LoVo (cell line): ENCODE results near the gene FXYD4.

Source experiments
- DNase-seq: peaks from one replicate; pipeline ENCODE4 v3.0.0-alpha.2; 2016; ENCODE audit warnings: low spot score

The FXYD4 gene

DNA sequence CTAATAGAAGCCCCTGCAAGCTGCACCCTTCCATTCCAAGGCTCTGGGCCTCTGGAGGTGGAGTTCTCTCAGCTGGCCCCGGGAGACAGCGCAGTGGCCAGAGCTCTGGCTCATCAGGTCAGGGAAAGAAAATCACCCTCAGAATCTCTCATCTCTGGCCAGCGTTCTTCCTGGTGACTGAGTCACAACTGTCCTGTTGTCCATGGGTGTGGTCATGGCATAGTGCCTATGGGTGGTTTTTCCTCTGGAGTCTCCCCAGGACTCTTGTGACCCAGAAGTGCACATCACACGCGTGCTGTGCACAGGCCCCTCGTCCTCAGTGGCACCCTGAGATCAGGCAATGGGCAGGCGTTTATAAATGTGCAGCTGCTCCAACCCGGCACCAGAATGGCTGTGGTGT, 27.4 kb upstream of the FXYD4 start:
- no peak for DNase-seq

DNA sequence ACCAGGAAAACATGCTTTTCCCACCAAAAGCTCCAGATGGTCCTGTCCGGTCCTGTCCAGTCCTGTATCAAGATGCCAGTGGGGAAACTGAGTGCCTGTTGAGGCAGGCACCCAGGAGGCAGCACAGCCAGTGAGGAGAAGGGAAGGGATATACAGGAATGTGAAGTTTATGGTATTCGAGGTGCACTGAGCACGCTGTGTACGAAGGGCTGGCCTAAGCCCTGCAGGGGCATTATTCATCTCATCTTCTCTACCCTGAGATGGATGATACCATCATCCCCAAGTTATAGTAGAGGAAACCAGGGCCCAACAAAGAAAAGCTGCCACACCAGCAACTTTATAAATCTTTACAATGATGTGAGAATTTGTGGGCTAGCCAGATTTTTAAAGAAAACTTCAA, 23.4 kb upstream of the FXYD4 start:
- no peak for DNase-seq

DNA sequence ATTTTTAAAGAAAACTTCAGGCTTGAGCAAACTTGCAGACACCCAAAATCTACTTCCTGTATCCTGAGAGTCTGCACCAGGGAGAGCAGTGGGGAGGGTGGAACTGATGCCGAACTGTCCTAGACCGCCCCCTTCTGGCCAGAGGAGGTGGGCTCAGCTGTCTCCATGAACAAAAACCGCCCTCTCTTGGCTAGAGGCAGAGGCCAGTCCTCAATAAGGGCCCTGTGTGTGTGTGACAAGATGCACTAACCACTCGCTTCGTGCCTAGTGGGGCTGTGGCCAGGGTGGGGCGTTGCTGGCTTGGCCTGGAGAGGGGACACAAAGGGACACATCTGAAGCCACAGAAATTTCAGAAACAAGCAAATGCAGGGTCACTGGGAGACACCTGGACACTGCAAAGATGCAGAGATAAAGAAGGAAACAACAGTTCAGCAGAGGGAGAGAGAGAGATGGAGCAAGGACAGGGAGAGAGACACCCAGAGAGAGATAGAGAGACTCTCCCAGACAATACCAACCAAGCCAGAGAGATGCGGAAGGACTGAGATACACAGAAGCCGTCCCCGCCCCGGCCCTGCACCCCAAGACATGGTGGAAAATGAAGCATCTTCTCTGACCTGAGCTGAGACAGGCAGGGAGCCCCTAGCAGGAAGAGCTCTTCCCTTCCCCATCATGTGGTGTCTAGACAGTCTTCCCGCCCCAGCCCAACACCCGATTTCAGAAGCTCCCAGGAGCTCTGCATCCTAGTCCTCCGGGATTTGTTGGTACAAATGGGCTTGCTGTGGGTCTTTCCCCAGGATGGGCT, 22.7 kb upstream of the FXYD4 start:
- peak; percentile 80 for DNase-seq

DNA sequence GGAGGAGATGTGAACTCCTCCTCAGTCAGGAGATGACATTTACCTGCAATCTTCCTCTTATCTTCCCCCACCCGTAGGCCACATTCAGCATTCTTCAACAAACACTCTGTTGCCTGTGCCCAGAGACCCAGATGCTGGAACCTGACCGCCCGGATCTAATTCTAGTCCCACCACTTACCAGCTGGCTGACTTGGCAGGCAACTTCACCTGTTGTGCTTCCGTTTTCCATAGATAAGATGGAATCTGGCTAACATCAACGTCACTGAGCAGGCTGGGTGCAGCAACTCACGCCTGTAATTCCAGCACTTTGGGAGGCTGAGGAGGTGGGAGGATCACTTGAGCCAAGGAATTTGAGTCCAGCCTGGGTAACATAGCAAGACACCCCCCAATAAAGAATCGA, 21.3 kb upstream of the FXYD4 start:
- no peak for DNase-seq

DNA sequence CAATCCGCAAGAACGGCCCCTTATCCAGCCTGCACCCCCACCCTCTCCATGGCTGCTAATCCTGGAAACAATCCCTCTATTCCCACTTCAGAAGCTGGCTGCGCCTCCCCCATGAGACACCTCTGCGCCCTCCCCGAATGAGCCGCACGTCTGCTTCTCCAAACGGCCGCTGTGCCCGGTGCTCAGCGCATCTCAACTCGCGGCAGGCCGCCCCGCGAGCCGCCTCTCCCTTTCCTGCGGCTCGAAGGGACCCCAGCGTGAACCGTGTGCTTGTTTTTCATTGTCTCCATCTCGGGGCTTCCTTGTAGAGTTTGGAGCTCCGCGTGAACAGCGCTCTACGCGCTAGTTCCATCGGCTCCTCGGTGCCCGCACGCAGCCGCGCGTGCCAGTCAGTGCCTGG, 20.8 kb upstream of the FXYD4 start:
- no peak for DNase-seq

DNA sequence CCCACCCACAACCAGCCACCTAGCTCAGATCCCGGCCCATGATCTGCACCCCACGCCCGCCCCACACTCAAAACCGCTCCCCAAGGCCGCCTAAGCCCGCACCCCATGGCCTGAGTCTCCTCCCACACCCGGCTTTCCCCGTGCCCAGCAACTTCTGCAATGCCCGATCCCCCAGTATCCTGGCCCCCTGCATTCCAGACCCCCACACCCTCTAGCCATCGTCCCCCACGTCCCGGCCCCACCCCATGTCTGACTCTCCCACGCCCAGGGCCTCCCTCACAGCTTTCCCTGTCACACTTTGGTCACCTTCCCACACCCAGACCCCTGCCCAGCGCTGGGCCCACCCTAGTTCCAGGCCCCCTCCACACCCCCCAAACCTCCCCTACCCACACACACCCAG, 20.1 kb upstream of the FXYD4 start:
- no peak for DNase-seq

DNA sequence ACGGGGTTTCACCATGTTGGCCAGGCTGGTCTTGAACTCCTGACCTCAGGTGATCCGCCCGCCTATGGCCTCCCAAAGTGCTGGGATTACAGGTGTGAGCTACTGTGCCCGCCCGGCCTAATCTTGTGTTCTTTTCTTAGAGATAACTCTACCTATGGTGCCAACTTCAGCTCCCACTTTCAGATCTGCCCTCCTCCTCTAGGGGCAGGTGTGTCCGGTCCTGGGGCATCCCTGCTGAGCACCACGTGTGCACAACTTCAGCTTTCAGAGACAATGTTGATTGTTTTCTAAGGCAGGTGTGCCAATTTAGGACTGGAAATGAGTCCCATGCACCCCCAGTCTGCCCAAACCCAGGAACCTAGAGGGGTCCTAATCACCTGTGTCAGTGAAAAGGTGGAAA, 18.5 kb upstream of the FXYD4 start:
- no peak for DNase-seq

DNA sequence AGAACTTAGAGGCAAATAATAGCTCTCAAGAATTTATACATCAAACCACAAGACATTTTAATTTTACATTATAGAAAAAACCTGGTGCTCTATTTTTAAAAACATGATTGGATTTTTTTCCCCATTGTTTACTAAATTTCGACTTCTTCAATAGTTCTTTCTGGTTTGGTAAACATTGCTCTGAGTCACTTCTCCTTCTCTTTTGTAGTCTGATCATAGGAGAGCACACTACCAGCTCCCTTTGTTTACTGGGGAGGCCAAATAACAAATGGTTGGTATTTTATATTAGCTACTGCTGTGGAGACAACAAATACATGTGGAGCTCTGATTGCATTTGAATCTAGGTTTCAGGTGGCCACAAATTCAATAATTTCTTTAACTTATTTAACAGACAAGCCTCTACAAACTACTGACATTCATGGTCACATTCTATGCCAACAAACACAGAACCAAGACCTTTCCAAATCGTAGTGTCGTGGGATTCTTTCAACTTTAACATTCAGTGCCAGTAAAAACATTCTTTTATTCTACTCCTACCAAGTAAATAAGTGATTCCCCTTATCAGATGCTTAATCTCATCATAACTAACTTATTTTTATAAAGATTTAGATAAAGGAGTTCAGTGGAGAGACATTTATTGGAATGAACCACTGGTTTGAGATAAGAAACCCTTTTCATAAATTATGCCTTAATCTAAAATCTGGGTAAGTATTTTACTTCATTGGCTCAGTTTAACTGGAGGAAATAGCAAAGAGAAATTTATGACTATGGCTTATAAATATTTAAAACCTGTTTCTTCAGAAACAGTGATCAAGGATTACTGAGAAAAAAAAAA, 17.7 kb upstream of the FXYD4 start:
- peak; percentile 26 for DNase-seq

DNA sequence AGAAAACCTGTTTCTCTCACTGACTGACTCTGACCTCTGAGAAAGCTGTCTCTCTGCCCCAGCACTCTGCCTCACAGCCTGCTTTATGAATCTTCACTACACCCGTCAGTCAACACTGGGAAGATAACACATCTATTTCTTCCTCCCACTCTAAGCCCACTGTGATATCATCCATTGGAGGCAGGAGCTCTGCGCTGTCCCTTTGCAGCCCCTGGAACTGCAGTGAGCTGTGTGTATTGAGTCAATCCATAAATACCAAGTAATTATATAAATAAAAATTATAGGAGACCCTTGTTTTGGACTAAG, 17.2 kb upstream of the FXYD4 start:
- no peak for DNase-seq

DNA sequence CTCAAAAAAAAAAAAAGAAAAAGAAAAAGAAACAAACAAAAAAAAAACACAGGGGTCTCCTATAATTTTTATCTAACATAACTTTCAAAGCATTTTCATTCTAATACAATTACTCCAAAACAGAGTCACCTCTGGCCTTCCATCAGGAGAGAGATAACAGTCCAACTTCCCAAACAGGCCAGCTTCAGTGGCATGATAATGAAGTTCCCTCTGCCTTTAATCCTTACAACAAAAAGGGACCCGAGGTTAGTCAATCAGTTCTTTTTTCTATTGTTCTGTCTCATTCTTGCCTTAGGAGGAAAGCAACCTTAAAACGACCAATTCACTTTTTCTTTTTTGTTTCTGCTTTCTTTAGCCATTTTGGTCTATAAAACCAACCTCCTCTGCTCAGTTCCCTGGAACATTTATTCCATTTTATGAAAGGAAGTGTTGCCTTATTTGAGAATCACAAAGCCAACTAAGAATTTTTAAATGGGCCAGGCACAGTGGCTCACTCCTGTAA, 16.5 kb upstream of the FXYD4 start:
- DNase-seq = no peak

DNA sequence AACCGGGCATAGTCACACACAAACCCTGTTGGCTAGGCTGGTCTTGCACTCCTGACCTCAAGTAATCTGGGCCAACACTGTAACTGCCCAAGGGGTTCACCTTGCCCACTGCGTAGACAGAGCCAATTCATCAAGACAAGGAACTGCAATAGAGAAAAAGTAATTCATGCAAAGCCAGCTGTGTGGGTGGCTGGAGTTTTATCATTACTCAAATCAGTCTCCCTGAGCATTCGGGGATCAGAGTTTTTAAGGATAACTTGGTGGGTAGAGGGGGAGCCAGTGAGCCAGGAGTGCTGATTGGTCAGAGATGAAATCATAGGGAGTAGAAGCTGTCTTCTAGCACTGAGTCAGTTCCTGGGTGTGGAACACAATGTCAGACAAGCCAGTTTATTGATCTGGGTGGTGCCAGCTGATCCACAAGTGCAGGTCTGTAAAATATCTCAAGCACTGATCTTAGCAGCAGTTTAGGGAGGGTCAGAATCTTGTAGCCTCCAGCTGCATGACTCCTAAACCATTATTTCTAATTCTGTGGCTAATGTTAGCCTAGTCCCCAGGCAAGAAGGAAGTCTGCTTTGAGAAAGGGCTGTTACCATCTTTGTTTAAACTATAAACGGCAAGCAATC, 15.6 kb upstream of the FXYD4 start:
- peak; percentile 81 for DNase-seq

DNA sequence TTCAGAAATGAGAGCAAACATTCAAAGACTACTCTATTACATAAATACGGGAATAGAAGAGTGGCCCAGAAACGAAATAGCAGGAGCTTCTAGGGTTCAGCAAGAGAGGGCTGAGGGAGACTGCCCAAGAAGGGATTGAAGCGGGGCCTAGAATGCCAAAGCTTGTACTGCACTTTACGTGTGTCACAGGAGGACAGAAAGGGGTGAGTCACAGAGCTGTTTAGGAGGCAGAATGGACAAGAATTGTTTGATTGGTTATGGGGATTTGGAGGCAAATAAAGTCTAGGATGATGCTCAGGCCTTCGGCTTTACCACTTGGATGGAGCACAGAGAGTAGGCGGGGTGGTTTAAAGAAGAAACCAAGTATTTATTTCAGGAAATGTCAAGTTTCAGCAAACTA, 11.3 kb upstream of the FXYD4 start:
- DNase-seq = no peak

DNA sequence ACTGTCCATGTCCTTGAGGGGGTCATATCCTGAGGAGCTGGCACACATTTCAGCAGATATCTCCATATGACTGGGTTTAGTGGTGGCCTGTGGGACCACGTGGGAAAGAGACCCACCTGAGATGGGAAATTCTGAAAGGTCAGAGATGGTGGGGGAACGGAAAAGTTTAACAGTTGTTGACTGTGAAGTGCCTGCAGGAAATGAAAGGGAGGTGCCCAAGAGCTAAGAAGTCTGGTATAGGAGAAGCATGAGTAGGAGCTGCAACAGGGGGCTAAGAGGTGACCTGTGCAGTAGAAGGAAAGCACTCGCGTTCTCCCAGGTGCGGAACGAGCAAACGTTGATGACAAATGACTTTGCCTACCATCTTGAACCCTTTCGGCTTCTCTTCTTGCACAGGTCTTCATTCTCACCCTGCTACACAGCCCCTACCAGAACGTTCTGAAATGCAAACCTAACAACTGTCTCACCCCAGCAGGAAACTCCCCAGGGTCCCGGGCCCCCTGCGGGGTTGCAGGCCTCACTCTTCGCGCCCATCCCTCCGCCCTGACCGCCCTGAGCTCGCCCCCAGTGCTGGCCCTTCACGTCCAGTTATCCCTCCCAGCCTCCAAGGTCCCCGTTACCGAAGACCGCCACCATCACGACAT, 9.8 kb upstream of the FXYD4 start:
- no peak for DNase-seq

DNA sequence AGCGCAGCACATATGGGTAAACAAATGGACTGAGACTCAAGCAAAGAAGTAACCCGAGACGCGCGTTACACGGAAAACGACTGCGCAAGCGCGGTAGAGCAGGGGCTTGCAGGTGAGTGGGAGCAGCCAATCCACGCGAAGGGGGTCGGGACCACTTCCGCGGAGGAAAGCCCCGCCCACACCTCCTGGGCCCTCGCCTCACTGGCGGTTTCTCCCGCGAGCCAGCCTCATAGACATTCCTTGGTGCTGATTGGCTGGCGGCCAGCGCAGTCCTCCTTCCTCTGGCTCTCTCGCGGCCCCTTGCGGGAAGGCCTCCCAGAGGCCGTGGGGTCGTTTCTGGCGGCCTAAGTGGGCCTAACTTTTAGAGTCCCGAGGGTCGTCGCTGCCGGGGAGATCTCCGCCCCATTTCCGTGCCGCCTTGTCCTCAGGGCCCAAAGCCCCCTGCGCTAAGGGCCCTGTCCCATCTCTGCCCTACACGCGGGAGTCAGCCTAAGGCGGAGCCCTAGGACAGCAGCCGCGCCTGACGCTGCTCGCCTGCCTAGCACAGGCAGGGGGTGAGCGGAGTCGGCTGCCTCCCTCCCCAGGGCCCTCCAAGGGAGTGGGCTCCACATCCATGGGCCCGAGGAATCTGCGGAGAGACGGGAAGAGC, 9.1 kb upstream of the FXYD4 start:
- peak; percentile 99 for DNase-seq

DNA sequence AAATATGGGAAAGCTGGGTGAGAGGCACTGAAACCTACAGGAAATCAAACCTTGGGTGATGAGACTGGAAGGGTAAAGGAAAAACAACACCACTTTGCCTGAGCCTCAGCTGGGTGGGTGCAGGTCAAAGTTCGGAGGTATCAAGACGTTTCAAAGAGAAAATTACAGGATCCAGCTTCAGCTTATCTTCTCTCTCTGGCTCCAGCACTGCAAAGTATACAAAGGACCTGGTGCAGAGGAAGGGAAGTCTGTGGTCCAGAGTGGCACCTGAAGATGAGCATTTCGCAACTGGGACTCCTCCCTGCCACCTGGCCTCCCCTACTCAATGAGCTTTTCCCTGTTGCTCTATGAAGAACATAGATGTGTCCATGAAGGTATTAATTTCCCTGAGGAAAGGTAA, 6.4 kb upstream of the FXYD4 start:
- DNase-seq = no peak

DNA sequence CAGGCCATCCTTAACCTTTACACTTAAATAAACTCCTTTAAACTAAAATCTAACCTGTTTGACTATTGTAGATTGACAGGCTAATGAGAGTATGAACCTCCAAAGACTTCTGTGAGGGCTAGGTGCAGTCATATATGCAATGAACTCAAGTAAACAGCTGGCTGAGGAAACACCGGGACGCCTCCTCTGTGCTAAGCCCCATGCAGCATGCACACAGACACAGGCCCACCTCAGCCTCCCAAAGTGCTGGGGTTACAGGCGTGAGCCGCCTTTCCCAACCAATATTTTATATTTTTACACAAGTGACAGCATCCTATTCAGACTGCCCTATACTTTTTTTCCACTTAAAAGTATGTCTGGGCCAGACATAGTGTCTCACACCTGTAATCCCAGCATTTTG, 1.5 kb upstream of the FXYD4 start:
- DNase-seq = no peak

DNA sequence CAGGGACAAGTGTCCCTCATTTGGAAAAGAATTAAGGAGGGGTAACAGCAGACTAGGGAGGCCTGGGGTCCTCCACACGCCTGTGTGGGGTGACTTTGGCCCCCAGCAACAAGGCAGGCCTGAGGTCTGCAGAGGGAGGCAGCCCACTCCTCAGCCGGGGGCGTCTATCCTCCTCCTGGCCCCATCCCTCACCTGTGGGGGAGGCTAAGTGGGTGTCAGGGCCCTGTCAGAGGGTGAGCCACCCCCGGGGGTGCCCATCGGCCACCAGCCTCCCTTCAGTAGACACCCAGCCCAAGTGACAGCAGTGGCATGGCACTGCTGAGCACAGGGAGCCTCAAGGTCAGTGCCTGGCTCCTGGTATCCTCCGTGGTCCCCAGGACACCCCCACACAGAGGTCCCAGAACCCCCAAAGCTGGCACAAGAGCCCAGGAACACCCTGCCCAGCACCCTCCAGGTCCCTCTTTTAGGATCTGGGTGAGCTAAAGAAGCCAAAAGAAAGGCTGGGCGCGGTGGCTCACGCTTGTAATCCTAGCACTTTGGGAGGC, 693 bp upstream of the FXYD4 start:
- no peak for DNase-seq

DNA sequence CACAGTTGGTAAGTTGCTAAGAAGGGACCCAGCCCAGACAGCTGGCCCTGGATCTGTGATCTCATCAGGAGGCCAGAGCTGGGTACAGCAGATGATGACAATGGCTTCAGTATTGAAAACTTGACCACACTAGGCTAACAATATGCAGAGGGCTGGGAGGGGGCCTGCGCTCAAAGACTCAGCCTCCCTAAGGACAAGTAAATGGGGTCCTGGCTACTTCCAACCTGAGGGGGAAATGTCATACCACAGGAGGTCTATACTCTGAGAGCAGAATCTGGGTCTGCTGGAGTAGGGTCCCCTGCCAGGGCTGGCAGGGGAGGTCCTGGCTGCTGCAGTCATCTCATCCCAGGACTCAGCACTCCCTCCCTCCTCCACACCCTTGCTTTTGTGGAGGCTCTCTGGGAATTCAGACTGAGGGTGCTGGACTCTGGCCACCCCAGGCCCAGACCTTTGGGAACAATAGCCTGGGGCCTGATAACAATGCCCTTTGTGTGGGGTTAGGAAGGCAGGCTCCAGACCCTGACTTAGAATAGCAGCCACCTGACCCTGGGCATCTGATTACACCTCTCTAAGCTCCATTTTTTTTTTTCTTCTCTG, 1.4 kb downstream of the FXYD4 start:
- DNase-seq = no peak

DNA sequence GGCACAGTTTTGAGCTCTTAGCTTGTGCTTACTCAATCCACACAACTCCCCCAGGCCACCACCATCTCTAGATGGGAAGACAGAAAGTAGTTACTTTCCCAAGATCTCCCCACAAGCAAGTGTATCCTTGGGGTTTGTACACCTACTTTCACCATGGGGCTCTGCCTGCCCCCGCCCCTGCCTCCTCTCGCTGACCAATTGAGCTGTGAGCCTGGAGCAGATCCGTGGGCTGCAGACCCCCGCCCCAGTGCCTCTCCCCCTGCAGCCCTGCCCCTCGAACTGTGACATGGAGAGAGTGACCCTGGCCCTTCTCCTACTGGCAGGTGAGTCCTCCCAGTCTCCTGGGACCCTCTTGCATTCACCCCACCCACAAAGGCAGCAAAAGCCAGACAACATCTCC, 2.0 kb downstream of the FXYD4 start:
- DNase-seq = no peak

DNA sequence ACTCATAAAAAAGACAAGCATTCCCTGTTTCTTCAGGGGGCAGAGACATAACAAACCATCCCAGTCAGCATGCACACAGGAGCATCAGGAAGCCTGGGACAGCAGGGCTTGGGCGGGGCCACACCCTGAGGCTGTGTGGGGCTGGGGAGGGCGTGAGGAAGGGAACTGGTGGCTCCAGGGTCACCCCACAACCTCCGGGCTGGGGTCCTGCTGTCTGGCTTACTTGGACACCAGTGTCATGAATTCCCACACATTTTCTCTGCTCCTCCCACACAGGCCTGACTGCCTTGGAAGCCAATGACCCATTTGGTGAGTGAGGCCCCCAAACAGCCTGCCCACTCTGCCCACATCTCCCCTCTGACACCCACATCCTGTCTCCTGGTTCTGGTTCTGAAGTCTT, 2.8 kb downstream of the FXYD4 start:
- DNase-seq = no peak

DNA sequence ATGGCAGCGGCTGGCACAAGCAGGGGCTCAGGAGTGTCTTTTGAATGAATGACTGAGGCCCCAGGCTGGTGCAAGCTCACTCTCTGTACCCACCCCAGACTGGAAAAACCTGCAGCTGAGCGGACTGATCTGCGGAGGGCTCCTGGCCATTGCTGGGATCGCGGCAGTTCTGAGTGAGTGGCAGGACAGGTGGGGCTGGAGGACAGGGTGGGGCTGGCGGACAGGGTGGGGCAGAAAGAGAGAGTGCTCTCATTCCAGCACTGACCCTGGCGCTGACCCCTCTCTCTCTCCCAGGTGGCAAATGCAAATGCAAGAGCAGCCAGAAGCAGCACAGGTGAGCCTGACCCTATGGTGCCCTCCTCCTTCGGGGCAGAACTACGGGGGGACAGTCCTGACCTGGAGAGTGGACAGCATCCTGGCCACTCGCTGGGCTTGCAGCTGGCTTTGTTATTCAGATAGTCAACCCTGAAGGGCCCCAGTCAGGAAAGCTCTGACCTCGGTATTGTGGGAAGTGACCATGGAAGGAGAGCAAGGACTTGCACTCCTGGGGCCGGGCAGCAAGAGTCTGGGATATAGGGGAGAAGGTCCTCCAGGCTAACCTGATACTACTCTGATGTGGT, 4.1 kb downstream of the FXYD4 start:
- DNase-seq = no peak
